ENCODE results near the gene HECW1. TPM values are rescaled to one million over a fixed set of nuclear protein-coding genes. Genes with fewer than 3 reads are reported as not detected.
"Not testable (repeated sequence)": the region's sequence is repeated elsewhere in the genome, so short reads cannot be mapped to it uniquely, and the experiment has no call there.

Gene HECW1
- total and polyA plus RNA-seq, 11 donors: 0.23 TPM; not detected in 10

DNA sequence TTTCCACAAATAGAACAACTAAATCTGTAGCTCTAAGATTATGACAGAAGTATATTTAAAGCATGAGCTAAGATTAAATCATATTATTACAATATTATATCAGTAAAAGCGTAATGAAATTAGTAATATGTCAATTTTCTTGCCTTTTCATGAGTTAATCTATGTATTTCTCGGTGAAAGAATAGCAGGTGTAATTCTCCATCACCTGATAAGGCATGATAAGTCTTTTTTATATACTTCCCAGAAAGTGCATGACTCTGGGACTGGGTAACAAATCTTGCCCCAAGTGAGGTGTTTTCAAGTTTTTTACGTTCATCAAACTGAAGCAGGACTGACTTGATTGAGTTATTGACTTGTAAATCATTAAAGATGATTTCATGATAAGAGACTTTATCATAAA lies 100.5 kb downstream of the HECW1 start:
- DNase-seq (no peak), ATAC-seq (no peak)
- no peak for TF ChIP-seq POLR2A (IDR thresholded peaks at IDR 0.05)
- TF ChIP-seq, protein P1, sequence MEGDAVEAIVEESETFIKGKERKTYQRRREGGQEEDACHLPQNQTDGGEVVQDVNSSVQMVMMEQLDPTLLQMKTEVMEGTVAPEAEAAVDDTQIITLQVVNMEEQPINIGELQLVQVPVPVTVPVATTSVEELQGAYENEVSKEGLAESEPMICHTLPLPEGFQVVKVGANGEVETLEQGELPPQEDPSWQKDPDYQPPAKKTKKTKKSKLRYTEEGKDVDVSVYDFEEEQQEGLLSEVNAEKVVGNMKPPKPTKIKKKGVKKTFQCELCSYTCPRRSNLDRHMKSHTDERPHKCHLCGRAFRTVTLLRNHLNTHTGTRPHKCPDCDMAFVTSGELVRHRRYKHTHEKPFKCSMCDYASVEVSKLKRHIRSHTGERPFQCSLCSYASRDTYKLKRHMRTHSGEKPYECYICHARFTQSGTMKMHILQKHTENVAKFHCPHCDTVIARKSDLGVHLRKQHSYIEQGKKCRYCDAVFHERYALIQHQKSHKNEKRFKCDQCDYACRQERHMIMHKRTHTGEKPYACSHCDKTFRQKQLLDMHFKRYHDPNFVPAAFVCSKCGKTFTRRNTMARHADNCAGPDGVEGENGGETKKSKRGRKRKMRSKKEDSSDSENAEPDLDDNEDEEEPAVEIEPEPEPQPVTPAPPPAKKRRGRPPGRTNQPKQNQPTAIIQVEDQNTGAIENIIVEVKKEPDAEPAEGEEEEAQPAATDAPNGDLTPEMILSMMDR (IDR thresholded peaks at IDR 0.05): no peak
- H3K4me3 ChIP-seq: no peak overlapping the region
- no peaks in the 10 kb centered on the region for H3K9me3 ChIP-seq
- no peaks in the 10 kb centered on the region for H3K36me3 ChIP-seq
- peaks cover 0 to 23% (median 4%) of the 10 kb centered on the region in 9 donors for H3K27me3 ChIP-seq
- intact Hi-C loops (cut with DNase I): no loop called here
- 63 to 79% (median 71%) methylated on average over 3 of the region's 3 CpGs for WGBS, 4 donors
- H3K4me1 ChIP-seq: no peaks in the 10 kb centered on the region
- no peak overlapping the region for H3K27ac ChIP-seq

DNA sequence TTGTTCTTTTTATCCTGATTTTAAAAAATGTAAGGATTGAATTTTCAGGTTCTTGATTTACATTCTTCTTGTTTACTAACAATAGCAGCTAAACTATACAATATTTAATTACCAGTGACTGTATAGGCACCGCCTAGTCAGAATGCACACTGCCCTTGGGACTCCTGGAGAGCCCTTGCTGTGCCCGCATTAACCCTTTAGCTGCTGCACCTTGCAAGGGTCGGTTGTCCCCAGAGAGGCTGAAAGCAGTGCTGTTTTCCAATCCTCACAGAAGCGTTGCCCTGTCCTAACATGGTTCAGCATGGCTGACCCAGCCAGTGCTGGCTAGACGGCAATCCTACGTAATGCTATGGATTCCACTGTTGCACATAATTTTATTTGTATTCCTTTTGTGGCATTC lies 102.6 kb downstream of the HECW1 start:
- no peak overlapping the region for H3K27ac ChIP-seq
- DNase-seq (no peak), ATAC-seq (no peak)
- no peaks in the 10 kb centered on the region for H3K4me1 ChIP-seq
- TF ChIP-seq POLR2A (IDR thresholded peaks at IDR 0.05): no peak
- TF ChIP-seq, protein P1 (IDR thresholded peaks at IDR 0.05): no peak
- WGBS, 4 donors: 63 to 72% (median 70%) methylated on average over 6 of the region's 6 CpGs
- no peaks in the 10 kb centered on the region for H3K9me3 ChIP-seq
- no peak overlapping the region for H3K4me3 ChIP-seq
- H3K27me3 ChIP-seq: peaks cover 0 to 24% (median 4%) of the 10 kb centered on the region in 9 donors
- intact Hi-C loops (cut with DNase I): no loop called here
- H3K36me3 ChIP-seq: no peaks in the 10 kb centered on the region

DNA sequence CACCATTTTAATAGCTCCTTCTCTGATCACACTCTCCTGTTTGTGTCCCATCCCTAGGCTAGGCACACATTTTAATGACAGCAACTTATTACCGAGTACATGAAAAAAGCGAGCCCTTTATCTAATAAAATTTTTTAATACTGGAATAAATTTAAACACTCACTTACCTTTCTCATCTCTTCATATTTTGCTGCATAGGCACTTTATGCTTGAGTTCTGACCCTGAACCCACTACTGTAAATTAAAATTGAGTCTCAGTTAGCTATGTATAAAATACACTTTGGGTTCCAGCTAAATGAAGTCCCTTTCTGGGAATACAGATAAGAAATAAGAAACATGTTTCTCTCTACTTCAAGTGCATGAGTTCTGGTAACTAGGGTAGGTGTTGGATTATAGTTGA lies 104.6 kb downstream of the HECW1 start:
- Histone ChIP-seq H3K27me3 (peaks cover 0 to 24% (median 4%) of the 10 kb centered on the region in 9 donors), H3K36me3 (no peaks in the 10 kb centered on the region), H3K4me1 (no peaks in the 10 kb centered on the region), H3K9me3 (no peaks in the 10 kb centered on the region), H3K4me3 (no peak overlapping the region), H3K27ac (no peak overlapping the region)
- intact Hi-C loops (cut with DNase I): no loop called here
- TF ChIP-seq, protein P1 (IDR thresholded peaks at IDR 0.05): no peak
- TF ChIP-seq POLR2A (IDR thresholded peaks at IDR 0.05): no peak
- ATAC-seq (no peak), DNase-seq (no peak)
- WGBS, 4 donors: 88 to 92% (median 90%) methylated on average over 2 of the region's 2 CpGs

DNA sequence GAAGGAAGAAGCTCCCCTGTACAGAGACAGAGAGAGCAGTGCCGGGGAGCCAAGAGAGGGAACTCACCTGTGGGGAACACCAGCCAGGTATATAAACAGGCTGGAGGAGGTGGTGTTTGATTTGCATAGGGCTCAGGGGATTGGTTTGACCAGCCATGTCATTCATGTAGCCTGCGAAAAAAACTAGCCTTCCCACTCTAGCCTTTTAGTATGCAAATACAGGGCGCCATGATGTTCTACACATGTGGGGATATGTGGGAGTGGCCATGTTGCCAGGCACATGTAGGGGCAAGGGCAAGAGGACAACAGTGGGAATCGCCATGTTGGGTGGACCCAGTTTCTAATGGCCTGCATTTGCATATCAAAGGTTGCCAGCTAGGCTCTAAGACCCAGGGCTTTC lies 106.5 kb downstream of the HECW1 start:
- H3K27ac ChIP-seq; ATAC-seq; DNase-seq; H3K4me1 ChIP-seq; intact Hi-C loops (cut with DNase I); H3K9me3 ChIP-seq; H3K36me3 ChIP-seq; H3K4me3 ChIP-seq: not testable (repeated sequence)
- H3K27me3 ChIP-seq: peaks cover 0 to 24% (median 4%) of the 10 kb centered on the region in 9 donors
- WGBS, 4 donors: 86 to 91% (median 90%) methylated on average over 4 of the region's 4 CpGs

DNA sequence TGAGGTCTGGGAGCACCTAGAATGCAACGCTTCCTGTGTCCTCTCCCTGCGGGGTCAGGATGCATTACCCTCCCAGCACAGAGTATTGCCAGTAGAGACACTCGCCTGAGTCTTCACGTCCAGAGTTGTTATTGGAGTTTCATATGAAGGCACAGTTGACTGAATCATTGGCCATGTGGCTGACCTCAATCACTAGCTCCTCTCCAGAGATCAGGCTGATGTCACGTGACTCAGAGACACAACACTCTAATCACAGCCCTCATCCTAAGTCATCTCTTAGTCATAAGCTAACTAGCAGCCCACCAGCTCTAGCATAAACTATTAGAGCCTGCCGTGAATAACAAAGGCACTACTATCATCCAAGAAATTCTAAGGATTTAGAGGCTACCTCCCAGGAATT lies 107.8 kb downstream of the HECW1 start:
- no peak overlapping the region for H3K4me3 ChIP-seq
- no peak overlapping the region for H3K27ac ChIP-seq
- H3K27me3 ChIP-seq: peaks cover 0 to 21% (median 4%) of the 10 kb centered on the region in 9 donors
- ATAC-seq: no peak
- no peaks in the 10 kb centered on the region for H3K4me1 ChIP-seq
- intact Hi-C loops (cut with DNase I): no loop called here
- no peaks in the 10 kb centered on the region for H3K9me3 ChIP-seq
- TF ChIP-seq, protein P1 (IDR thresholded peaks at IDR 0.05): no peak
- no peak for TF ChIP-seq POLR2A (IDR thresholded peaks at IDR 0.05)
- no peak for DNase-seq
- H3K36me3 ChIP-seq: no peaks in the 10 kb centered on the region
- WGBS, 4 donors: 79 to 89% (median 86%) methylated on average over 6 of the region's 6 CpGs

All from heart left ventricle (tissue), 16 donors.